ENCODE data around the gene ETV4.
A peak's percentile ranks its signal among the peaks of the same experiment; 100 is the strongest.

ETV4 gene

GRCh38 chr17:43572368-43572980 lies 26.3 kb upstream of the ETV4 start:
- DNase-seq (ENCODE audit: low spot score), result no peak

GRCh38 chr17:43570518-43570928 lies 24.4 kb upstream of the ETV4 start:
- peak; percentile 50 for DNase-seq (ENCODE audit: low spot score)

DNA sequence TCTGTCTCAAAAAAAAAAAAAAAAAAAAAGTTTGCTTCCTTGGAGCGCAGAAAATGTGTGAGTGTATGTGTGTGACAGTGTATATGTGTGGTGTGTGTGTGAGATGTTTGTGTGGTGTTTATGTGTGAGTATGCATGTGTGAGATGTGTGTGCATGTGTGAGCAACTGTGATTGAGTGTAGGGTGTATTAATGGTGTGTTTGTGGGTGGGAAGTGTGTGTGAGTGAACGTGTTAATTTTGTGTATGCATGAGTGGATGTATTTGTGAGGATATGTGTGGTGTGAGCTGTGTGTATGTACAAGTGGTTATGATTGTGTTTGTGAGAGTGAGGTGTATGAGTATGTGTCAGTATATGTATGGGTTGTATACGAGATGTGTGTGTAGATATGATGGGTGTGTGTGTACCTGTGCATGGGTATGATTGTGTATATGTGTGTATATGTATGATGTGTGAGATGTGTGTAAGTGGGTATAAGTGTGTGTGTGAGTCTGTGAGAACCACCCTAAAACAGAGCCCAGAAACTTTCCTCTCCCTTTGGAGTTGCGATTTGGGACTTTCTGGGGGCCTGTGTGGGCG lies 22.5 kb upstream of the ETV4 start:
- DNase-seq (ENCODE audit: low spot score), result no peak

DNA sequence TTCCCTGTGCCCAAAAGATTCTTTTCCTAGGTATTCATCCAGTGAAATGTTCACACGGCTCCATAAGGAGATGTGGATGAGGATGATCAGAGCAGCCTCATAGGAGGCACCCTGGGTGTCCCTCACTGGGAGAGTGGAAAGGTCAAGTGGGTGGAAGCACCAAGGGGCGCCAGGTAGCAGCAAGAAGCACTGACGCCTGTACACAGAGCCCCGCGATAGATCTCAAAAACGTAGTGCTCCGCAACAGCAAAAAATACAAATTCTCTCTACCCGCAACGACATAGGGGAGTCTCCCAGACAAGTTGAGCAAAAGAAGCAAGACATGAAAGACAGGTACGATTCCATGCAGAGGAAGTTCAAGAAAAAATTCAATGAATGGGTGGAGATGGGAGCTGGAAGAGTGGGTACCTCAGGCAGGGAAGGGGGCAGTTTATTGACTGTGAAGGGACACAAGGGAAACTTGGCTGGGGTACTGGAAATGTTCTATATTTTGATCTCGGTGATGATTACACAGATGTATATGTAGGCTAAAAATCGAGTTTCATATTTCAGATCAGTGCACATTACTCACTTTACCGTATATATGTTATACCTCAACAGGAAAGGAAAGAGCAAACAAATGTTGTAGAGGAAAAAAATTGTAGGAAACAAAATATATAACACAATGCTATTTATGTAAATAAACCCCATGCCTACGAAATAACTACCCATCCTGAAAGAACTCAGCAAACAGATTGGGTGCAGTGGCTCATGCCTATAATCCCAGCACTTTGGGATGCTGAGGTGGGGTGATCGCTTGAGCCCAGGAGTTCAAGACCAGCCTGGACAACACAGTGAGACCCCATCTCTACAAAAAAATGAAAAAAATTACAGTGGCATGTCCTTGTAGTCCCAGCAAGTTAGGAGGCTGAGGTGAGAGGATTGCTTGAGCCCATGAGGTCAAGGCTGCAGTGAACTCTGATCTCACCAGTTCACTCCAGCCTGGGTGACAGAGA lies 17.8 kb upstream of the ETV4 start:
- no peak for DNase-seq (ENCODE audit: low spot score)

GRCh38 chr17:43562679-43563599 lies 16.8 kb upstream of the ETV4 start:
- DNase-seq (ENCODE audit: low spot score), result no peak

GRCh38 chr17:43560461-43561427 lies 14.6 kb upstream of the ETV4 start:
- DNase-seq (ENCODE audit: low spot score), result no peak

DNA sequence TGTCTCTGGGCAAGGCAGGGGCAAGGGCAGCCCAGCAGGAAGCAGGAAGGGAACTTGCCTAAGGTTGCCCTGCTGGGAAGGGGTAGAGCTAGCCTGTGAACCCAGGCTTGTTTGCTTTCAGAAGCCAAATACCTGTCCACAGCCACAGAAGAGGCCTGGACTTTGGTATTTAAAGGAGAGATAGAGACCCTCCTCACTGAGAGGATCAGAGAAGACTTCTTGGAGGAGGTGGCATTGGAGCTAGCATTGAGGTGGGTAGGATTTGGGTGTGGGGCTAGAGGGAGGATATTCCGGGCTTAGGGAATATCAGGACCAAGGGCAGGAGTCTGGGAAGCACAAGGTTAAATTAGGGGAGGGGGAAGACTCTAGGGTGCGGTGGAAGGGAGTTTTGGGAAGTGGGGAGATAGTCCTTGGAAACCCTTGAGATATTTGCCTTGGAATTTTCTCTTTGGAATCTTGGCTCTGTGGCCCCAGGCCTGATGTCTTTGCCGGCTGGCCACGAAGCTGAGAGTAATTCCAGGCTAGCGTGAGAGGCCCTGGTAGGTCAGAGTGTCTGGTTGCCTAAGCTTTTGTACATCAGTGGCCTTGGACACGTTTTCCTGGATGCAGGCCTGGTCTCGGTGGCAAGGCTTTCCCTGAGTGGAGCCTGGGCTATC lies 13.1 kb upstream of the ETV4 start:
- DNase-seq (ENCODE audit: low spot score), result no peak

DNA sequence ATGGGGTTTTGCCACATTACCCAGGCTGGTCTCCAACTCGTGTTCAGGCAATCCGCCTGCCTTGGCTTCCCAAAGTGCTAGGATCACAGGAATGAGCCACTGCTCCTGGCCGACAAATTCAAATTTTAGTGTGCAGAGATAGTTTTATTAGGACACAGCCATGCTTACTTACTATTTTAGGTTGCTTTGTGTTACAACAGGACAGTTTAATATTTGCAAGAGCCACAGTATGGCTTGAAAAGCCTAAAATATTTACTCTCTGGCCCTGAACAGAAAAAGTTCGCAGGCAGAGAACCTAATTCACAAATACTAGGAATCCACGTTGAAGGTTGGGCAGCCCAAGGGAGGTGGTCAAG lies 12.6 kb upstream of the ETV4 start:
- DNase-seq (ENCODE audit: low spot score), result no peak

DNA sequence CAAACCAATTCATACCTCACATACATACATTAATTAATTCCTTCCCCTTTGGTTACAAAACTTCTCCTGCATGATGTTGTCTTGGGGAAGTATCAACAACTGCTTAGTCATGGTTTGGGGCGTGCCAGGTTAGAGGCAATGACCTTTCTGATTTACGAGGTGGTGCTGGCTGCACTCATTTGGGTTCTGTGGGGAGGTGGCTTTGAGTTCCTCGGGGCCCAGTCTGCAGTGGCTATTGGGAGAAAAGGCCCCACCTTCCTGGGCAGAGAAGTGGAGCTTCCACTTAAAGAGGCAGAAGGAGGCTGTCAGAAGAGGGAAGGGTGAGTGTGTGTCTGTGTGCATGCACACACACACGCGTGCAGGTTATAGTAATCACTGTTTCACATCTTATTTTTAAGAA lies 10.2 kb upstream of the ETV4 start:
- peak; percentile 76 for DNase-seq (ENCODE audit: low spot score)

DNA sequence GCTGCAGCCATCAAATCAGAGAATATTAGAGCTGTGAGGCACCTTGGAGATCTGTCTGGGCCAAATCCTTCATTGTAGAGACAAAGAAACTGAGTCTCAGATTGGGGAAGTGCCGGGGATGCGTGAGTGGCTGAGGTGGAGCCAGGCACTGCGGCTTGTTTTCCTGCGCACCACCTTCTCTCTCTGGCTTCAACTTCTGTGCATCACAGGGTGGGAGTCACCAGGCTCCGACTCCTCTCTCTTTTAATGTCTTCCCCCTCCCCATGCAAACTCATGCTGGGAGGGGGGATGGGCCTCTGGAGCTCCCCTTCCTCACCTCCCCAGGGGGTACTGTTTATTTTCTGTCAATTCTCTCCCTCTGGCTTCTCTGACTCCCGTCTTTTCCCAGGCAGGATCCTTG lies 8.7 kb upstream of the ETV4 start:
- DNase-seq (ENCODE audit: low spot score), result no peak

GRCh38 chr17:43553573-43553972 lies 7.4 kb upstream of the ETV4 start:
- no peak for DNase-seq (ENCODE audit: low spot score)

- no peak for DNase-seq (ENCODE audit: low spot score)
These were observed 6.2 kb upstream of the ETV4 start for GRCh38 chr17:43552229-43552837.

GRCh38 chr17:43550754-43551153 lies 4.6 kb upstream of the ETV4 start:
- DNase-seq (ENCODE audit: low spot score), result no peak

DNA sequence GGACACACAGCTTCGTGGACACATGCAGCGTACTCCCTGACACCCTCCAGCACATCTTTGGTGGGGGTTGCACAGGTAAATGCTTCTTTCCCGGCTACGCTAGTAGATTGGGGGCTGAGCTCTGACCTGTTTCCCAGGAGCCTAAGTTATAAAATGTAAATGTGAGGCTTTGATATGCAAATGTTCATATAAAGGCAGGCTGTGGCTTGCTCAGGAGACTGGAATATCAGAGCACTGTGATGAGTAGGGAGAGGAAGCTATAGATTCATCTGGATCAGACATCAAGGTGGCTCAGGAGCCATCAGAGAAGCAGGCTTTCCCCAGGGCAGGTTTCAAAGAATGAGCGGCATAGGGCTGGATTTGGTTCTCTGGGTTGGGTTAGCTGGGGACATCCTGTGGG lies 3.4 kb upstream of the ETV4 start:
- no peak for DNase-seq (ENCODE audit: low spot score)

DNA sequence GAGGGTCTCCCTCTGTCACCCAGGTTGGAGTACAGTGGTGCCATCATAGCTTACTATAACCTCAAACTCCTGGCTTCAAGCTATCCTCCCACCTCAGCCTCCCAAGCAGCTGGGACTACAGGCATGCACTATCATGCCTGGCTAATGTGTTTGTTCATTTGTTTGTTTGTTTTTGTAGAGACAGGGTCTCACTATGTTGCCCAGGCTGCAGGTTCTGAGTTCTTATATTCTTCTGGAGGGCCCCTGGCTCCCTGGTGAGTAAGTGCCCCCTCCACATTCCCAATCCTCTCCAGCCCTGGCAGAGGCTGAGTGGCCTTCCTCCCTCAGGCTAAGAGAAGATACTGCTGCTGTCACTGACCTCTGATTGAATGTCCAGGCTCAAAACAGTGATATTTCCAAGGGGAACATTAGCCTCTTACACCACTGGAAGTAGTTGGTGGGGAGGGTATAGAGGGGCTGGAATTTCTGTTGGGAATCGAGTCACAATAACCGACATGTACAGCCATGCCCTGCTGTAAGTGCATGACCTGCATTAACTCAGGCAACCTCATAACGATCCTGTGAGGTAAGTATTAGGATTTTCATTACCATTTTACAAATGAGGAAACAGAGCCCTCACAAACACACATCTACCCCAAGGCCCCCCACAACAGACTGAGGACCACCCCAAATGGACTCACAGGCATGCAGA lies 2.7 kb upstream of the ETV4 start:
- no peak for DNase-seq (ENCODE audit: low spot score)

DNA sequence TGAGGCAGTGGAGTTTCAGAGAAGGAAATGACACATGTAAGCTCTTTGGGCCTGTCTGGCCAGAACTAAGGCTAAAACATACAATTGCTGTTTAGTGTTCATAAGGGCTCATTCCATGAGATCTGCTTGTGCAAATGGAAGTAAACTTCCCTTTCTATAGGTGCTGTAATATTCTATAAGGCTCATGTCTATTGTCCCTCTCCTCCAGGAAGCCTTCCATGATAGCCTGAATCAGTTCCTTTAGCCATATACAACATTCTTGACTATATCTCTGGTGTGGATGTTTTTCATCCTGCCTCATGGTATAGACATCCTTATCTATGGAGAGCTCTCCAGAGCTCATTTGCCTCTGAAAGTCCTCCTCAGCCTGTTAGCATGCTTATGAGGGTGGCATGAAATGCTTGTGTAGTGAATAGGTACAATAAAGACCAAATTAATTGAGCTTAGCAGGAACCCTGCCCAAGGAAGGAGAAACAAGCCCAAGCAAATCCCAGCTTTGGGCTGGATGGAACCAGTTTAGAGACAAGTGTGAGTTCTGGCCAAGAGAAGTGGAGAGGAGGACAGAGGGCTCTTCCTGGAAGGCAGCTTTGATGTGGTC lies 1.6 kb upstream of the ETV4 start:
- DNase-seq (ENCODE audit: low spot score), result no peak

GRCh38 chr17:43547189-43547550 lies 1.0 kb upstream of the ETV4 start:
- DNase-seq (ENCODE audit: low spot score), result no peak

DNA sequence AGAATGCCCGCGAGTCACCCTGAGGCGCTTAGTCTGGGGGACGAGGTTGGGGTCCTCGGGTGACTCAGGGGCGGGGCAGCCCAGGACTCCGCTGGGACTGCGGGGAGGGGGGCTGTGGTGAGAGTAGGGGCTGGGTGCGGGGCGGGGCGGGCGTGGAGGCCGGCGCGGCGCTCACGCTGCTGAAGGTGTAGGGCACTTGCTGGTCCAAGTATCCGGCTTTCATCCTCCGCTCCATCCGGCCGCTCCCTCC lies 832 bp downstream of the ETV4 start:
- DNase-seq (ENCODE audit: low spot score), result no peak

All from AG08396 (cell line).